GM19099 (cell line): ENCODE measurements around the gene FILIP1.

ENCODE experiments used
- POLR2A ChIP-seq: IDR thresholded peaks from 3 replicates; pipeline ENCODE4 v1.6.1; 2011; ENCODE audit warnings: low read depth; ENCODE audit not compliant: insufficient read length; ENCODE audit errors: extremely low read depth

Gene FILIP1

DNA sequence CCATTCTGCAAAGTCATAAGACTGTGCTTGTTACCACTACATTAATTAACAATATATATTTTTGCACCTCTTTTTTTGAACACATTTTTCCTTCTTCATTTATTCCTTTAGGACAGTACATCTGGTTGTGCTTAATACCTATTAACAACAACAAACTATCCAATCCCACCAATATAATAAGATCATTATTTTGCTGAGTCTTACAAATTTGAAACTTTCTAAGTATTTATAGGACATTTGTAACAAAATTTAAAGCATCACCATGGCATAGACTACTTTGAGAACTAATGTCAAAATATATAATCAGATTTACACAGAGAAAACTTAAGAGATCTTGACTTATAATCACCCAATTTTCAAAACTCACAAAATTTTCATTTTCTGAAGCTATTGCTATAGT lies 47.9 kb downstream of the FILIP1 start:
- no peak for TF ChIP-seq POLR2A

DNA sequence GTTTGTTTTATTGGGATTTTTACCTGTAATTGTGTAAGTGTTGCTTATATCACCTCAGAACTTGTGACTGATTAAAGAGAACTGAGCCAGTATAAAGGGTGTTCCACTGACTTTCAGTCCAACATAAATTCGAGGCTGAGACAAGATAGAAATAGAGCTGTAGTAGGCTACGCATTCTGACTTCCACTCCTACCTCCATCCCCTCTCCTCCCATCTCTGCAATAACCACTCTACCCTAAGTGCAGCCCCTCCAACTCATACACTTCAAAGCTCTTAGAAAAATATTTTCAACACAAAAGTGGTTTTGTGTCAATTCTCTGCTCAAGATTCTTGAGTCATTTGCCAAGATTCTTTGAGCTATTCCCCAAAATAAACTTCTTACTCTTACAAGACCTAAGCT lies 48.7 kb downstream of the FILIP1 start:
- no peak for TF ChIP-seq POLR2A

DNA sequence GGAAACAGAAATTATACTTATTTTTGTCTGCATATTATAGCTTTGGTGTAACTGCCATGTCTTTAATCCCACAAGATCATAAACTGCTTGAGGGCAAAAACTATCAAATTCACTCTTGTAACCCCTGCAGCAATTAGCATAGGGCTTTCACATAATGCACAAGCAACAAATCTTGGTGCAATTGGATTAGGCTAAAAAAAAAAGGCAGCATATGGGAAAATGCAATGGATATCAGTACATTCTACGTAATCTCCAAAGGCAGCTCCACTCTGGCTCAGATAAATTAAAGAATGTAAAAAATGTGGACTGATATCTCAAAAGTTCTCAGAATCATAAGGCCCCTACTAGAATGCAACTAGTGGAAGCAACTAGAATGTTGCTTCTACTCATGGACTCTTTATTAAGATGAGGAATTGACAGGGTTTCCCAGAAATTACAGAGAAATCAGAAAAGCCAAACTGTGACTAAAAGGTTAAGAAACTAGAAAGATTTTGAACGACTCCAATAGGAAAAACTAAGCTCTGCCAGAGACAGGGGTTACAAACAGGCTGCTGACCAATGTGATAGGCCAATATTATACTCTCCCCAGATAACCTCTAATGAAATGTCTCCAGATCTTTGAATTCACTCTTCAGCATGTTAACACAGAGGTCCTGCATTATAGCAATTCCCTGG lies 55.0 kb downstream of the FILIP1 start:
- TF ChIP-seq POLR2A: no peak

DNA sequence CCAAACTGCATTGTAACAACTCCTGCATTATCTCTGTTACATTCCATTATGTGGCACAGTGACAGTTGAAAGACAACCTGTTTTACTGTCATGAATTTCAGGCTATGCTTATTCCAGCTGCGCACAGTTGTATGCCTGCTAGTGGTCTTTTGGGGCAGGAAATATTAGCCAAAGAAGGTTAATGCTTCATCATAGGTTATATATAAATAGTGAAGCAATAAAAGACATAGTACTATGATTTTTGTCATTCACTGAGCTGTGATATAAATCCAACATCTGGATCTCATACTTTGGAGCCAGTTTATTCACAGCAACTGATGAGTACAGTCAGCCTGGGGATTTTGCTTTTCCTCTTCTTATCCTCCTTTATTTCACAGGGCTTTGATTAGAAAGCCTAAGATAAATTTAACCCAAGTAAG lies 55.6 kb downstream of the FILIP1 start:
- TF ChIP-seq POLR2A: no peak

DNA sequence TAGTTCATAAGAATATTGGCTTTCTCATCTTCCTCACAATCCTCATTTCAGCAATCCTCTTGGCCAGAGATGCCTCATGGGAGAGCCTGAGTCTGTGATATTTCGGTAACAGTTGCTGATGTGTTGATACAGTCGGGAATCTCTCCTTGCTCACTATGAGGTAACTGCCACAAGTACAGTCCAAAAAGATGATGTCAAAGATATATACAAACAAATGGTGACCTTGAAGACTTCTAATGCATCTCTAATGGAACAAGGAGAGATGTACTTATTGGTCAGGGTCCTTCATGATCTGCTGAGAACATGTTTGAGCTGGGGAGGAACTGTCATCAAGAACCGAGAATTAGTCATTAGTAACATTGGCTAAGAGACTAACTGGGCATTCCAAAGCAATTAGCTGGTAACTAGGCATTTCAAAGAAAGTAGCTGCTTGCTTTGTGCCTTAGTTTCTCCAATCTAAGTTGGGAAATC lies 56.1 kb downstream of the FILIP1 start:
- TF ChIP-seq POLR2A: no peak

DNA sequence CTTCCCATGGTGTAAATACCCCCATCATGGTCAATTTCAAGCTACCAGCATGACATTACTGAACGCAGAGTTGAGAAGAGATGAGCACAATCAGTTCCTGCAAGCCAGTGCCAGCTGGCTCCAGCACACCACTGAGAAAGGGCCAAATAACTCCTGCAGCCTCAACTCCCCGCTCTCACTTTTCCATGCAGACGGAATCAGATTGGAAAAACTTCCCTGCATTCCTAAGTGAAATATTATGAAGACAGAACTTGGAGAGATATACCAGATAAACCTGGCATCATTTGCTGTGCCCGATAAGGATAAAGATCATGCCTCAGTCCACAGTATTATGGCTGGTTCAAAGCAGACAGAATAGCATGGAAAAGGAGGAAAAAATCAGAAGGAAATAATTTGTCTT lies 56.7 kb downstream of the FILIP1 start:
- no peak for TF ChIP-seq POLR2A

DNA sequence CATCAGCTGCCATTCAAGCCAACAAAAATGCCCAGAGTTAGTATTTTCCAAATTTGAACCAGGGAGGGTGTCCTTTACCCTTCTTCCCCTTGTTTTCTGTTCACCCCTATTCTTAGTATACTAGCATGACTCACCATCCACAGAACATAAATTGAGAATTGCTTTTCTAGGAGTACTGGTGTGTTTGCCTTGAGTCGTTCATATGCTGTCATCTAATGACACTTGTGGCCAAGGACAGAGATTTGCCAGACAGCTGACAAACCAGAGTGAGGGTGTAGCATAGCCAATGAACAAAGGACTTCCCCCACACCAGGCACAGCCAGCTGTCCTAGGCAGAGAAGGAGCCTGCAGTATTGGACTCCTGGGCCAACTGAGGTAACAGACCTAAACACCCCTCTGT lies 62.2 kb downstream of the FILIP1 start:
- TF ChIP-seq POLR2A: no peak

DNA sequence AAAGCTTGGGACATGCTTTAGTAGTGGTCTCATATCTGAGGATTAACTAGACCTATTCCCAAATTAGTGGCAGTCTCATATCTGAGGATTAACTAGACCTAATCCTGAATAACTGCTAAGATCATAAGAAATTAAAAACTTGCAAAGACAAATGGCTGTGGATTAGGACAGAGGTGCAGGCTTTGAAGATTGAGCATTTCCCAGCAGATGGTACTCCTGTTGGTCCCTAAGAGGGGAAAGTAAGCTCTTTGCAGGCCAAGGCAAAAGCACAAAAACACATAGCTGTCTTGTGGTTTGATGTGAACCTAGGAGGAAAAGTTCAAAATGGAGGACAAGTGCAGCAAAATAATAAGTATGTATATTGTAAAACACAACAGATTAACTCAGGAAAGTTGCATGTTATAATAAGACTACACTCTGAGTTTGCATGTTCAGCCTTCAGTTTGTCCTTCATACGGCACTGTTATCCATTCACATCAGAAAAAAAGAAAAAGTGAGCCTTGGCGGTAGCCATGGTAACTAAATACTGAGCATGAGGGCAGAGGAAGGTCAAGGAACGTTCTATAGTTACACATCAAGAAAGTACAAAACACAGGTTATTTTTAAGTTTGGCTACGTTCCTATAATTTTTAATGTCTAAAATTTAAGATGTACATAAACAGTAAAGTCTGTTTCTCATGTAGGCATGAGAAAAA lies 62.8 kb downstream of the FILIP1 start:
- TF ChIP-seq POLR2A: no peak

DNA sequence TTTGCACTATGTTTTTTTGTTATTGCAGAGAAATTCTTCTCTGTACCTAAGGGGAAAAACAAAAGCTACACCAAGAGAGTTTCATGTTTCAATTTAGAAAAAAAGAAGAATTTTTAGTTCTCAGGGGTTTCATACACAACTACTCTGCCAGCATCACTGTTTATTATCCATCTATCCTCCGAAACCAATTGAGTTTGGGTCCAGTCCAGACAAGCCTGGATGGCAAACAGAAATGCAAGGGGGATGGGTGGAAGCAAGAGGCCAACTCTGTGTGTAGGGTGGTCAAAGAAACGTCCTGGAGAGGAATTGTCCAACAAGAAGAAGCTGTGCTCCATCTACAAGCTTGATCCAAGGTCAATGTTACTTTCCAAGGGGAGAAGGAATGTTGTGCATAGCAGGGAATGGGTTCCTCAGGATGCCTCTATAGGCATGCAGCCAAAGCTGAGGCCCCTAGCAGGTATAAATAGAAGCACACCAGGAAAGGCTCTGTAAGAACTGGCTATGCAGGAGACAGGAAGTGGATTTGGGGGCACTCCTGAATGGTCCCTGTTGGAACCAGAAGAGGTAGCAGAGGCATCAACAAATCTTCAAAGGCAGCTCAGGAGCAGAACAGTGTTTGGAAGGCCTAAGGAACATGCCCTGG lies 64.4 kb downstream of the FILIP1 start:
- TF ChIP-seq POLR2A: no peak

DNA sequence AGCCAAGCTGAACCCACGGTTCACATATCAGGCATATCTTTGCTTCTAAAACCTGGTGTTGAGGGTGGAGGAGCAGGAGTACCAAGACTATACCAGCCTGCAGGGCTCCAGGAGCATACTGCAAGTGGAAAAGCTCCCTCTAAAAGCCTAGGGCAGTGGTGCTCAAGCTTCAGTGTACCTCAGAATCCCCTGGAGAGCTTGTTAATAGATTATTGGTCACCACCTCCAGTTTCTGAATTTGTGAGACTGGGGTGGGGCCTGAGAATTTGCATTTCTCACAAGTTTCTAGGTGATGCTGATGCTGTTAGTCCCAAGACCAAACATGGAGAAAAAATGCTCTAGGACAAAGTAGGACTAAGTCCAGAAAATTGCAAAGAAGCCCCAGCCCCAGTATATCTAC lies 65.4 kb downstream of the FILIP1 start:
- no peak for TF ChIP-seq POLR2A

DNA sequence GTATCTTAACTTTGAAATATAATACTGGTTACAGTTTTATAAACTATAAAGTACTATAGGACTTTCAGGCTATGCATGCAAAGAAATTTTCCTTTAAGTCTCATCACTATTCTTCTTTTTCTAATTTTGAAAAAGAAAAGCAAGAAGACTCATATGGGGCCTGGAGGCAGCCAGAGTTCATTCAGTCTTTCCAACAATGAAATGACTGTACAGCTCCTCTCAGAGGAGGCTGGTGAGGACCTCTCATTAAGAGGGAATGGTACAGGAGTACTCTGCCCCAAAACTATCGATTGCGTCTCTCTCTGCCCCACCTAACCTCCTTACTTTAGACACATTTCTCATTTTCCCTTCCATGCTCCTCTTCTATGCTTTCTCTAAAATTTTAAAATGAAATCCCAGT lies 66.3 kb downstream of the FILIP1 start:
- no peak for TF ChIP-seq POLR2A

DNA sequence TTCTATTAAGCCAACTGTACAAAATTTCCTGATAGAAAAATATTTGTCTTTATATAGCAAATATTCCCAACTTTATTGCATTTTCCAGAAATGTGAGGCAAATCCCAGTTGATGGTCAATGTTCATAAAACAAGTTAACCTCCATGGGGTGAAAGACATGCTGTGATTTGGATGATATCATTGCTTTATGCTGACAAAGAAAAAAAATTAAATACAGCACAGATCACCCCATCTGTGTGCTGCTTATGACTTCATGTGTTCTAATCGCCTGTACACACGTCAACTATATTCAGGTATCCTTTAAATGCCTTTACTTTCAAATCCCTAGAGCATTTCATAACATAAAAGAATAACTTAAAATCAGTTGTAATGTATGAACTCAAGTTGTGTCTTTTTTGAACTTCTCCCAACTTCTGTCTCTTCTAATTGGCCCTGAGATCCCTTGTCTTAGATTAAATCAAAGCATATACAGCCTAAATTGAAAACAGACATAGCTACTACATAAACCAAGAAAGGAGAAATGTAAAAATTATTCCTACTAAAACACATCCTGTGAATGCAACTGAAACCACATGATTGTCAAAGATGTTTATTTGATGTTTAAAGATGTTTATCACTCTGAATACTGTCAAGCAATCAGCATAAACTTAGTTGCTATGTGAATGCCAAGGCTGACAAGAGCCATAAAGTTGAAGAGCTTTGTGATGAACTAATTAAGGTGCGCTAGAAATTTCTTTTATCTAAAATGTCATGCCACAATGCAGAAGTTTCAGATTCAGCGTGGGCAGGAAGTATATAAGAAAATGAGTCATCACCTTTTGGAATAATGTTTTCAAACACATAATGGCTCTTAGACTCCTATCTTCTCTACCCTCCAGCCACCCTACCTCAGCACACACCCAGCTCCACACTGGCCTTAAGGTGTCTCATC lies 68.7 kb downstream of the FILIP1 start:
- TF ChIP-seq POLR2A: no peak

DNA sequence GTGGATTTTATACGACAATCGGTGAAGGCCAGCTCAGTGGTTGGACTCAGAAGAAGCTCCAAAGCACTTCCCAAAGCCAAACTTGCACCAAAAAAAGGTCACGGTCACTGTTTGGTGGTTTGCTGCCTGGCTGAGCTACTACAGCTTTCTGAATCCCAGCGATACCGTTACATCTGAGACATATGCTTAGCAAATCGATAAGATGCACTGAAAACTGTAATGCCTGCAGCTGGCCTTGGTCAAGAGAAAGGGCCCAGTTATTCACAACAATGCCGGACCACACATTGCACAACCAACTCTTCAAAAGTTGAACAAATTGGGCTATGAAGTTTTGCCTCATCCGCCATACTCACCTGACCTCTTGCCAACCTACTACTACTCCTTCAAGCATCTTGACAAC lies 70.2 kb downstream of the FILIP1 start:
- no peak for TF ChIP-seq POLR2A

DNA sequence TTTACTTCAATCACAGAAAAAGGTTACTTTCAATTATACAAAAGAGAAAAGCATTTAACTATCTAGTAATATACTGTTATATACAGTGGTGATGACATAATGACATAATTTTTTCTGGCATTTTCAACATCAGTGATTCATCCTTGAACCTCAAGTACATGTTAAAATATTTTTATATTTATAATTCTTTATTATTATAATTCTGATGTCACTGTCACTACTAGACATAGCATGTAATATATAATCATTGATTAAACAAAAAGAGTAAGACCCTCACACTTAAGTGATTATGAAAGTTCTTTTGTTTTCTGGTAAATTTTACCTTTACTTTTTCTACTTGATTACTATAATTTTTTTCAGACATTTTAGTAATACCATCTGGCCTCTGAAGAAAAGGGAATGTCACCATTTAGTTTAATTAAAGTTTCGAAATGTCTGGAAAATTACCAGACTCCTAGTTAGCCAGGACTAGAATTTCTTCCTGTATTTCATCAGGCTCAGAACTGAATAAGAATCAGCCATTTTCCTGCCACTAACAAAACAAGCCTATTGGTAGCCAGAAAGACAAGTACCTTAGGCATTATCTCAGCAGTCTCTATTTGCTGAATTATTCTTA lies 71.5 kb downstream of the FILIP1 start:
- no peak for TF ChIP-seq POLR2A
